HUES6 (cell line): ENCODE data around the gene RABL2B.

Source experiments
- H3K27ac ChIP-seq: 2 replicates; pipeline ENCODE4 v1.7.0; 2013; ENCODE audit warnings: low read depth, mild to moderate bottlenecking, low read length, inconsistent platforms
- H3K27me3 ChIP-seq: 2 replicates; pipeline ENCODE4 v1.6.1; 2013; ENCODE audit warnings: low read length; ENCODE audit not compliant: control insufficient read depth, insufficient read depth
- H3K36me3 ChIP-seq: 2 replicates; pipeline ENCODE4 v1.6.1; 2013; ENCODE audit warnings: low read length; ENCODE audit not compliant: control insufficient read depth, insufficient read depth
- H3K4me1 ChIP-seq: 2 replicates; pipeline ENCODE4 v1.6.1; 2013; ENCODE audit warnings: low read length; ENCODE audit not compliant: control insufficient read depth, insufficient read depth
- H3K4me3 ChIP-seq: 2 replicates; pipeline ENCODE4 v1.5.1; 2013; ENCODE audit warnings: low read depth, low read length
- H3K9ac ChIP-seq: one replicate; pipeline ENCODE4 v1.6.1; 2013; ENCODE audit warnings: mild to moderate bottlenecking, low read length
- H3K9me3 ChIP-seq: 2 replicates; pipeline ENCODE4 v1.6.1; 2013; ENCODE audit warnings: low read depth, low read length; ENCODE audit not compliant: control insufficient read depth, insufficient read depth

RABL2B gene

GRCh38 chr22:50737728-50738648 is 45.4 kb downstream of the RABL2B start, which contains the start of gene ACR:
Gene ACR, plus strand, starts transcription at chr22:50738204. Its CDS starts 32 bp downstream, at chr22:50738236.
- Histone ChIP-seq H3K27ac (no peak within 1 kb of the TSS), H3K36me3 (no peaks in the 10 kb centered on the region), H3K4me3 (no peak within 1 kb of the TSS), H3K4me1 (no peaks in the 10 kb centered on the region), H3K9ac (no peak within 1 kb of the TSS), H3K27me3 (peaks cover 88% of the 10 kb centered on the region), H3K9me3 (no peaks in the 10 kb centered on the region)

DNA sequence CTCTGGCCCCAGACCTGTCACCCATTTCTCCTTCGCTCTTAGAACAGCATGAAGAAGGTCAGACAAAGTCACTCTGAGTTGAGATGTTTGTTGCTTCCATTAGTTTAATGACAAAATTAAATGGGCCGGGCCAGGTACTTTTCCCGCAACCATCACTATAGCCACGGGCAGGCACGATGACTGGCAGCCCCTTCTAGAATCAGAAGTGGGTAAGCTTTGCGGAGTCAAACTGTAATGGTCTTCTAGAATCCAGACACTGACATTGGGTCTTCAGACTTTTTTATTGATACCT is 47.8 kb downstream of the RABL2B start:
- Histone ChIP-seq H3K27ac (no peak overlapping the region), H3K4me3 (no peak overlapping the region), H3K9me3 (no peaks in the 10 kb centered on the region), H3K4me1 (no peaks in the 10 kb centered on the region), H3K27me3 (peaks cover 96% of the 10 kb centered on the region), H3K9ac (no peak overlapping the region), H3K36me3 (no peaks in the 10 kb centered on the region)

DNA sequence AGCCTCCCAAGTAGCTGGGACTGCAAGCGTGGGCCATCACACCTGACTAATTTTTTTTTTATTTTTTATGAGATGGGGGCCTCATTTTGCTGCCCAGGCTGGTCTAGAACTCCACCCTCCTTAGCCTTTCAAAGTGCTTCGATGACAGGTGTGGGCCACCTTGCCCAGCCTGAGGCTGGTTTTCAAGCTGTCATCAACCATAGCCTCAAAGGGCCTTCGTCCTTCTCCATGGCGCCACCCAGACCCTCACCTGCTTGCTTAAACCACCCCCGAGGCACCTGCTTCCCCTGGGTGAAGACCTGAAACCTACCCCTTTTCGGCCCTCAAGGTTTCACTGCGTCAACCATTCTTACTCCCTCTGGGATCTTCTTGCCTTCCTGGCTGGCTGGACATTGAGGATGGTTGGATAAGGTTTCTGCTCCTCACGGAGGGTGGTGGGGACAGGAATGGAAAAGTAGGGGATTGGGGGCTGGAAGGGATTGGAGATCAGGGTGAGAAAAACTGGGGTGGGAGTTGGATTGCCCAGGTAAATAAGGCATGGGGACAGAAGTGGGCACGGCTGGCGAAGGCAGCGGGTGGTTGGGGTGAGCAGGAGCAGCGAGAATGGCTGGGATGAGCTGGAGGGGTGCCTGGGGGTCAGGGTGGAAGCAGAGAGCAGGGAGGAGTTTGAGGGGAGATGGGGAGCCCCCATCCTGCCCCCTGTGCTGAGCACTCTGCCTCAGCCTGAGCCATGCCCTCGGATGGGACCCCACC is 48.3 kb downstream of the RABL2B start:
- H3K27ac ChIP-seq: no peak overlapping the region
- H3K9ac ChIP-seq: no peak overlapping the region
- H3K4me1 ChIP-seq: no peaks in the 10 kb centered on the region
- peaks cover 95% of the 10 kb centered on the region for H3K27me3 ChIP-seq
- no peaks in the 10 kb centered on the region for H3K36me3 ChIP-seq
- H3K9me3 ChIP-seq: no peaks in the 10 kb centered on the region
- H3K4me3 ChIP-seq: no peak overlapping the region

DNA sequence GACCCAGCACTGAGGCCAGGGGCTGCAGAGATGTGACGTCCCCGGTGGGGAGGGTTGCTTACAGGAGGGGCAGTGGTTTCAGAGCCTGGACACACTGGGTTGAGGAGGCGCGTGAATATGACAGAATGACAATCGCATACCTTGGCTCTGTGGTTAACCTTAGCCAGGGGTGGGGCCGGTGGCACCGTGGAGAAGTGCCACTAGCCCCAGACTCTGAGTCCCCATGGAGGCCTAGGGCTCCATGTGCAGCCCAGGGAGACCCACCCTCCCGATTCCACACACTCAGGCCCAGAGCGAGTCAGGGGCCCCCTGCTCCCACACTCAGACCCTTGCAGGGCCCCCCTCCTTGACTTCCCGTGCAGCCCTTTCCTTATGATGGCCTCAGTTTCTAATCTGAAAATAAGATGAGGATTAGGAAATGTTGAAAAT is 49.1 kb downstream of the RABL2B start:
- Histone ChIP-seq H3K27ac (no peak overlapping the region), H3K9ac (no peak overlapping the region), H3K4me3 (no peak overlapping the region), H3K4me1 (no peaks in the 10 kb centered on the region), H3K9me3 (no peaks in the 10 kb centered on the region), H3K27me3 (peaks cover 95% of the 10 kb centered on the region), H3K36me3 (no peaks in the 10 kb centered on the region)

- Histone ChIP-seq H3K27me3 (peaks cover 95% of the 10 kb centered on the region), H3K4me1 (no peaks in the 10 kb centered on the region), H3K27ac (no peak overlapping the region), H3K4me3 (no peak overlapping the region), H3K9me3 (no peaks in the 10 kb centered on the region), H3K9ac (no peak overlapping the region), H3K36me3 (no peaks in the 10 kb centered on the region)
Measured at GRCh38 chr22:50733521-50734342, 49.7 kb downstream of the RABL2B start.

DNA sequence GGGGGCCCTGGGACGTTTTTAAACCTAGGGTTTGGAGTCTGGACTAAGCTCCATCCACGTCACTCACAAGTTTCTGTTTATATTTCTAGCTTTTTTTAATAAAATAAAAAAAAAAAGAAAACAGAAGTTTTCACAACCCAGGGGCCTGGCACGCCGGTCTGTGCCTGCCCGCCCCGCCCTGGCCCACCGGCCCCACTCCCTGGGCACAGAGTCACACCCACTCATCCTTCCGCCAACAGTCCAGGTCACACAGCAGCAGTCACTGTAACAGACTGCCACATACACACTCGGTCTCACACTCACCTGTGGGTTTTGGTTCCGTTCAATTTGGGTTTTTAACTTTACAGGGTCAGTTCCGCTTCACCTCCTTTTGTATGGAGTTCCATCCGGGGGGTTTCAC is 50.8 kb downstream of the RABL2B start:
- H3K9ac ChIP-seq: no peak overlapping the region
- H3K4me3 ChIP-seq: no peak overlapping the region
- H3K4me1 ChIP-seq: no peaks in the 10 kb centered on the region
- H3K36me3 ChIP-seq: no peaks in the 10 kb centered on the region
- H3K27ac ChIP-seq: no peak overlapping the region
- H3K27me3 ChIP-seq: peaks cover 93% of the 10 kb centered on the region
- no peaks in the 10 kb centered on the region for H3K9me3 ChIP-seq

GRCh38 chr22:50731811-50732624 is 51.4 kb downstream of the RABL2B start:
- Histone ChIP-seq H3K9ac (no peak overlapping the region), H3K4me3 (no peak overlapping the region), H3K9me3 (no peaks in the 10 kb centered on the region), H3K27ac (no peak overlapping the region), H3K36me3 (no peaks in the 10 kb centered on the region), H3K27me3 (peaks cover 86% of the 10 kb centered on the region), H3K4me1 (no peaks in the 10 kb centered on the region)

DNA sequence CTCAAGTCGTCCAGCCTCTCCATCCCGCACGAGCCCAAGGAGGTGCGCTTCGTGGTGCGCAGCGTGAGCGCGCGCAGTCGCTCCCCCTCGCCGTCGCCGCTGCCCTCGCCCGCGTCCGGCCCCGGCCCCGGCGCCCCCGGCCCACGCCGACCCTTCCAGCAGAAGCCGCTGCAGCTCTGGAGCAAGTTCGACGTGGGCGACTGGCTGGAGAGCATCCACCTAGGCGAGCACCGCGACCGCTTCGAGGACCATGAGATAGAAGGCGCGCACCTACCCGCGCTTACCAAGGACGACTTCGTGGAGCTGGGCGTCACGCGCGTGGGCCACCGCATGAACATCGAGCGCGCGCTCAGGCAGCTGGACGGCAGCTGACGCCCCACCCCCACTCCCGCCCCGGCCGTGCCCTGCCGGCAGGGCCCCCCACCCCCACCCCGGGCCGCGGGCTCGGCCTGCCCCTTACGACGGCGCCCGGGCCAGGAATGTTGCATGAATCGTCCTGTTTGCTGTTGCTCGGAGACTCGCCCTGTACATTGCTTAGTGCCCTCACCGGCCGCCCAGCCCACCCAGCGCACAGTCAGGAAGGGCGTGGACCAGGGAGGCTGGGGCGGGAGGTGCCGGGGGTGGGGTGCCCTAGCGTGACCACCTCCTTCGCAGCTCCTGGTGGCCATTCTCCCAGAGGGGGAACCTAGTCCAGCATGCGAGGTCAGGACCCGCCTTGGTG is 52.3 kb downstream of the RABL2B start:
- Histone ChIP-seq H3K4me1 (no peaks in the 10 kb centered on the region), H3K27ac (no peak overlapping the region), H3K9me3 (no peaks in the 10 kb centered on the region), H3K27me3 (peaks cover 77% of the 10 kb centered on the region), H3K4me3 (no peak overlapping the region; the same call in 1 of the 2 replicates), H3K36me3 (no peaks in the 10 kb centered on the region), H3K9ac (no peak overlapping the region)

DNA sequence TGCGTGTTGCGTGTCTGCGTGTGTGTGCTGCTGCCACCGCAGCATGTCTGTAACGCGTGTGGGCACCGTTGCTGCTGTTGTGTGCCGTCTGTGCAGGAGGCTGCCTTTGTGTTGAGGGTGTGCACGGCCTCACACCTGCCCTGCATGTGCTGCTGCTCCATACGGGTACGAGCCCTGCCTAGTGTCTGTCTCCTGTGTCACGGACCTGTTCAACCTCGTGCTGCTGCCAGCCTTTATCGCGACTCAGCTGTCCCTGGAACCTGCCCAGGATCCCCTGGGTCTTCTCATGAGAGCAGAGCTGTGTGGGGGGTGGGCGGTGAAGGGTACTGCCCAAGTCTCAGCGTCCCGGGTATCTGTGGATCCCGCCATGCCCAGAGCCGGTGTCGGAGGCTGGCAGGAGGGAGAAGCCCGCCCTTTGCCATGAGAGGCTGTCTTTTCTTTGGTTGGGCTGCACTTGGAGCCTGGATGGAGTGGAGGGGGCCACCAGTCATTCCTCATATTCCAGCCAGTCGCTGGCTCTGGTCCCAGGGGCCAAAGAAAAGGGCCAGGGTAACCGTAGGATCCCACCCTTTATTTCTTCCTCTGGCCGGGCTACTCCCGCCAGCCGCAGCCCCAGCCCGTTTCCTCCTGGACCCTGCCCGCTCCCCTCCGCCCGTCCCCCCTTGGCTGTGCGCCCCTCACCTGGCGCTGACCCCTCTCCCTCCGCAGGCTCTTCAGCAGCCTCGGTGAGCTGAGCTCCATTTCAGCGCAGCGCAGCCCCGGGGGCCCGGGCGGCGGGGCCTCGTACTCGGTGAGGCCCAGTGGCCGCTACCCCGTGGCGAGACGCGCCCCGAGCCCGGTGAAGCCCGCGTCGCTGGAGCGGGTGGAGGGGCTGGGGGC is 53.2 kb downstream of the RABL2B start:
- H3K9me3 ChIP-seq: no peaks in the 10 kb centered on the region
- no peaks in the 10 kb centered on the region for H3K36me3 ChIP-seq
- H3K27me3 ChIP-seq: peaks cover 69% of the 10 kb centered on the region
- H3K27ac ChIP-seq: no peak overlapping the region
- H3K4me1 ChIP-seq: no peaks in the 10 kb centered on the region
- no peak overlapping the region for H3K9ac ChIP-seq
- no peak overlapping the region for H3K4me3 ChIP-seq
